ENCODE measurements around the gene GSG1. TPM values are rescaled to one million over a fixed set of nuclear protein-coding genes. Genes with fewer than 3 reads are reported as not detected.

GSG1 gene
- total RNA-seq, 6 experiments from 2014 or later: 0.48 to 1.0 (median 0.75) TPM

- TF ChIP-seq, protein P1, sequence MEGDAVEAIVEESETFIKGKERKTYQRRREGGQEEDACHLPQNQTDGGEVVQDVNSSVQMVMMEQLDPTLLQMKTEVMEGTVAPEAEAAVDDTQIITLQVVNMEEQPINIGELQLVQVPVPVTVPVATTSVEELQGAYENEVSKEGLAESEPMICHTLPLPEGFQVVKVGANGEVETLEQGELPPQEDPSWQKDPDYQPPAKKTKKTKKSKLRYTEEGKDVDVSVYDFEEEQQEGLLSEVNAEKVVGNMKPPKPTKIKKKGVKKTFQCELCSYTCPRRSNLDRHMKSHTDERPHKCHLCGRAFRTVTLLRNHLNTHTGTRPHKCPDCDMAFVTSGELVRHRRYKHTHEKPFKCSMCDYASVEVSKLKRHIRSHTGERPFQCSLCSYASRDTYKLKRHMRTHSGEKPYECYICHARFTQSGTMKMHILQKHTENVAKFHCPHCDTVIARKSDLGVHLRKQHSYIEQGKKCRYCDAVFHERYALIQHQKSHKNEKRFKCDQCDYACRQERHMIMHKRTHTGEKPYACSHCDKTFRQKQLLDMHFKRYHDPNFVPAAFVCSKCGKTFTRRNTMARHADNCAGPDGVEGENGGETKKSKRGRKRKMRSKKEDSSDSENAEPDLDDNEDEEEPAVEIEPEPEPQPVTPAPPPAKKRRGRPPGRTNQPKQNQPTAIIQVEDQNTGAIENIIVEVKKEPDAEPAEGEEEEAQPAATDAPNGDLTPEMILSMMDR (IDR thresholded peaks at IDR 0.05): no peak
- peaks cover 11% of the 10 kb centered on the region for H3K4me1 Mint-ChIP-seq (ENCODE audit: low read depth)
- H3K27ac Mint-ChIP-seq: no peak overlapping the region
- H3K9me3 Mint-ChIP-seq: no peaks in the 10 kb centered on the region
- no peak for DNase-seq
- no peaks in the 10 kb centered on the region; the same call in 1 of the 2 replicates for H3K27me3 Mint-ChIP-seq (ENCODE audit: insufficient read depth)
- no peak overlapping the region for H3K4me3 Mint-ChIP-seq
- H3K36me3 Mint-ChIP-seq (ENCODE audit: low read depth): no peaks in the 10 kb centered on the region
Measured at GRCh38 chr12:13141686-13142085, 38.2 kb upstream of the GSG1 start.

DNA sequence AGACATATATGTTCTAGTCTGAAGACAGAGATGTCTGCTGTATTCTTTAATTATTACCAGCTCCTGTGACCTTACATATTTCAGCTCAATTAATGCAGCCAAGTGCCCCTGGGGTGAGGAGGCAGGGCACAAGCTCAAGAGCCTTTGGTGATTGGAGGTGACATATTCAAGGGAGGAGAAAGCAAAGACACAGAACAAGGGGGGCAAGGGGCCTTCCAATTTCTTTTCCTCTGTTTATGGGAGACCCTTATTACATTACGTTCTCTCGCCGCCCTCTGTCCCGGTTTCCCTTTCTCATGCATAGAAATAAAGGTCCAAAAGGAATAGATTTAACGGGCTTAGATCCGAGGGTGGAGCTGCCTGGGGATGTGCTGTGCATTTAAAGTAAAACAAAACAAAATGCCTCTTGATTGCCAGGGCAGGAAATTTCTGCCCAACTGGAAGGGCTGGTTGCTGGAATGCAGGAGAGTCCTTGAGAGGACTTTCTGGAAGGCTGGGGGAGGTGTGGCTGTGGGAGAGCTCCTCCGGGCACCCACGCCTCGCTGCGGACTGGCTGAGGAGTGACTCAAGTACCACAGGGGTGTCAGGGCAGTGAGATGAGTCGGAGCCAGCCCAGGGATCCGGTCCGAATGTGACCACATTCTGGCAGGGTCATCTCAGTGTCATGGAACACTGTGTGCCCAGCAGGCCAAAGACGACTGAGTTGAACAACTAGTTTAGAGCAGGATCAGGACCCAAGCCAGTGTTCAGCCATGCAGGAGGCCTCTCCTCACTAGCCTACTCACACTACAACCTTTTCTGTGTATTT lies 32.1 kb upstream of the GSG1 start:
- Mint-ChIP-seq H3K36me3 (ENCODE audit: low read depth) (no peaks in the 10 kb centered on the region), H3K9me3 (no peaks in the 10 kb centered on the region), H3K27me3 (ENCODE audit: insufficient read depth) (no peaks in the 10 kb centered on the region; the same call in 1 of the 2 replicates), H3K4me3 (peak overlapping the region; percentile 77), H3K27ac (peak overlapping the region; percentile 88), H3K4me1 (ENCODE audit: low read depth) (peaks cover 54% of the 10 kb centered on the region)
- TF ChIP-seq, protein P1 (IDR thresholded peaks at IDR 0.05): peak; percentile 70
- peak; percentile 92 for DNase-seq

- no peak overlapping the region for H3K27ac Mint-ChIP-seq
- H3K27me3 Mint-ChIP-seq (ENCODE audit: insufficient read depth): no peaks in the 10 kb centered on the region; the same call in 1 of the 2 replicates
- H3K4me3 Mint-ChIP-seq: no peak overlapping the region
- H3K36me3 Mint-ChIP-seq (ENCODE audit: low read depth): no peaks in the 10 kb centered on the region
- H3K9me3 Mint-ChIP-seq: no peaks in the 10 kb centered on the region
- peaks cover 64% of the 10 kb centered on the region for H3K4me1 Mint-ChIP-seq (ENCODE audit: low read depth)
- DNase-seq: no peak
- TF ChIP-seq, protein P1 (IDR thresholded peaks at IDR 0.05): no peak
Measured at GRCh38 chr12:13133886-13134285, 30.4 kb upstream of the GSG1 start.

DNA sequence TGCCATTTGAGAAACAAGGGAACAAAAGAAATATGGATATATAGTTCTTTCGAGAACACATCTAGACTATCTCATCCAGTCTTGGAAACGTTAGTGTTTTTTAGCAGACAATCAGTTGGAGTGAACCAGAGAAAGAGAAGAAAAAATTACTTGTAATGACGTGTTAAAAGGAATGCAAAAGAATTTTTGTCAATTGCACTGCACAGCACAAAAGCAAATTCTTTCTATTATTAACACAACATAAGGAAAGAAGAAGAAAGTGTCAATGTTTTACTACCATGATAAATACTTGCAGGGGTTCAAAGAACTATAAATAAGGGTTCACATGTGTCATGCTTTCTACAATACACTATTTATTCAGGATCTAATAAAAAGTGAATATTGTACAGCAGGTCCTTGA lies 27.5 kb upstream of the GSG1 start:
- no peaks in the 10 kb centered on the region for H3K9me3 Mint-ChIP-seq
- H3K4me3 Mint-ChIP-seq: peak overlapping the region; percentile 68
- TF ChIP-seq, protein P1 (IDR thresholded peaks at IDR 0.05): no peak
- H3K36me3 Mint-ChIP-seq (ENCODE audit: low read depth): no peaks in the 10 kb centered on the region
- H3K27ac Mint-ChIP-seq: peak overlapping the region; percentile 5; the same call in 1 of the 2 replicates
- H3K27me3 Mint-ChIP-seq (ENCODE audit: insufficient read depth): no peaks in the 10 kb centered on the region
- DNase-seq: no peak
- H3K4me1 Mint-ChIP-seq (ENCODE audit: low read depth): peaks cover 67% of the 10 kb centered on the region

DNA sequence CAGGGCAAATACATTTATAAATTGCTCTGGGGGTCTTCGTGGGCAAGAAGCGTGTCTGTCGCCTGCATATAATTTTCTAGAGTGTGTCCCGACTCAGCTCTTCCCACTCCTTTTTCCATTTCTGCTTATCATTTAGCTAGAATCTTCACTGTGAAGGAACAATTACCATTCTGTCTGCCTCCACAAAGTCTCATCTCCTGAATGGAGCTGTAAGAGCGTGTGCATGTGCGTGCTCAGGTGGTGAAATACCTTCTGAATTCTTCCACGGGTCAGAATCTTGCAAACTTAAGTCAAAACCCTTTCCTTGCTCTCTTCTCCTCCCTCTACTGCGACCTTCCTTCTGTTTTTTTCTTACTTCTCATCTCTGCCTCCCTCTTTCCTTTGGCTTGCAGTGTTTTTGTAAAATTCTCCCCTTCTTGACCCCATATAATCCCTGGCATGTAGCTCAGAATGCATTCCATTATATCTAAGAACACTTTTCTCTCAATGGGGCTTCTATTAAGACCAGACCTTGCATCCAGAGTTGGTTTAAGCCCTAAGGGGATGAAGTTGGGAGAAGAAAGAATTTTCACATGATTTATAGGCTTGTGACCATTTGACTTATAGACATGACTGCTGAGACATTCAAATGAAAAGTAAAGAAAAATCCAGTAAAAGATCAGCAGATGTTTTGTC lies 25.0 kb upstream of the GSG1 start:
- peak; percentile 18 for DNase-seq
- H3K27me3 Mint-ChIP-seq (ENCODE audit: insufficient read depth): no peaks in the 10 kb centered on the region
- H3K4me3 Mint-ChIP-seq: no peak overlapping the region
- TF ChIP-seq, protein P1 (IDR thresholded peaks at IDR 0.05): no peak
- H3K36me3 Mint-ChIP-seq (ENCODE audit: low read depth): no peaks in the 10 kb centered on the region
- peaks cover 60% of the 10 kb centered on the region for H3K4me1 Mint-ChIP-seq (ENCODE audit: low read depth)
- H3K27ac Mint-ChIP-seq: no peak overlapping the region
- H3K9me3 Mint-ChIP-seq: no peaks in the 10 kb centered on the region

Measured in HFFc6 (cell line).